Endothelial cell of umbilical vein (primary cell): Measurements from ENCODE around the gene SAP30. TPM values are rescaled to one million over a fixed set of nuclear protein-coding genes. Genes with fewer than 3 reads are reported as not detected.

Experiments
- BruUV-seq: library from RNA; stranded (reverse); fragments of 400-500 nt; replicated peaks from 2 replicates; lab custom pipeline; 2021; lab: Mats Ljungman, UMichigan
- CTCF ChIA-PET: fragments of 300-600, 350-600 bp; sonication (Branson Sonifier 250); formaldehyde crosslinking; loops from one replicate; lab custom pipeline; 2021; ENCODE audit warnings: antibody characterized with exemption, inconsistent platforms; lab: Charles Lee
- POLR2A ChIA-PET: fragments of 300-600, 350-600 bp; sonication (Branson Sonifier 250); formaldehyde crosslinking; loops from one replicate; lab custom pipeline; 2021; ENCODE audit warnings: antibody characterized with exemption, inconsistent platforms; lab: Charles Lee
- DNase-seq: peaks from one replicate; pipeline ENCODE4 v3.0.0-alpha.2; 2011; ENCODE audit warnings: low read depth, low spot score
- FAIRE-seq: peaks from 2 replicates; lab custom pipeline; 2011; peaks lifted over from hg19 to GRCh38; lab: Jason Lieb, UNC
- H2AFZ ChIP-seq: 2 replicates; pipeline ENCODE4 v1.6.0; 2012; ENCODE audit warnings: low read depth, low read length, control low read depth, inconsistent platforms
- H3K27ac ChIP-seq: 2 replicates; pipeline ENCODE4 v1.5.1; 2011; ENCODE audit warnings: low read depth, mild to moderate bottlenecking, control low read depth, low read length, moderate library complexity; ENCODE audit not compliant: insufficient read depth
- H3K27me3 ChIP-seq, 2 experiments: 2 replicates each; pipeline versions ENCODE4 v1.6.0 to v1.6.1; 2011; ENCODE audit warnings: low read length in 2 of 2, mixed read lengths in 1 of 2; ENCODE audit not compliant: control insufficient read depth in 2 of 2, insufficient read depth in 2 of 2
- H3K36me3 ChIP-seq, 2 experiments: 2 replicates in 1 of 2; 3 replicates in 1 of 2; pipeline ENCODE4 v1.5.1; 2011; ENCODE audit warnings: low read length in 2 of 2, mild to moderate bottlenecking in 1 of 2, moderate library complexity in 1 of 2; ENCODE audit not compliant: control insufficient read depth in 2 of 2, insufficient read depth in 2 of 2; ENCODE audit errors: extremely low read depth in 1 of 2
- H3K4me1 ChIP-seq: 3 replicates; pipeline ENCODE4 v1.5.1; 2011; ENCODE audit warnings: mild to moderate bottlenecking, low read length; ENCODE audit not compliant: control insufficient read depth, insufficient read depth; ENCODE audit errors: extremely low read depth
- H3K4me2 ChIP-seq: 2 replicates; pipeline ENCODE4 v1.6.1; 2011; ENCODE audit warnings: low read length, control low read depth, mixed read lengths; ENCODE audit not compliant: insufficient read depth
- H3K4me3 ChIP-seq, 3 experiments: fragments of 200-600 bp in 1 of 3; sonication (generic), shearing (Covaris generic) in 1 of 3; replicated peaks in 1 of 3; 2 replicates each; pipeline ENCODE4 v1.5.1; 2011 to 2016; ENCODE audit warnings: control low read depth in 3 of 3, low read length in 3 of 3, mild to moderate bottlenecking in 2 of 3, inconsistent platforms in 1 of 3, low read depth in 1 of 3, moderate library complexity in 1 of 3; ENCODE audit not compliant: insufficient read depth in 1 of 3
- H3K79me2 ChIP-seq: 2 replicates; pipeline ENCODE4 v1.6.0; 2012; ENCODE audit warnings: low read length, inconsistent platforms; ENCODE audit not compliant: control insufficient read depth, insufficient read depth
- H3K9ac ChIP-seq: replicated peaks from 2 replicates; pipeline ENCODE3; 2011; ENCODE audit warnings: low read length, control low read depth; ENCODE audit not compliant: insufficient read depth; ENCODE audit errors: extremely low read depth
- H3K9me1 ChIP-seq: replicated peaks from 3 replicates; pipeline ENCODE4 v1.6.0; 2011; ENCODE audit warnings: mild to moderate bottlenecking, low read length; ENCODE audit not compliant: control insufficient read depth, insufficient read depth; ENCODE audit errors: extremely low read depth
- H3K9me3 ChIP-seq: replicated peaks from 2 replicates; pipeline ENCODE4 v1.5.1; 2012; ENCODE audit warnings: low read length, inconsistent platforms; ENCODE audit not compliant: control insufficient read depth, insufficient read depth
- H4K20me1 ChIP-seq: replicated peaks from 2 replicates; pipeline ENCODE3; 2011; ENCODE audit warnings: mild to moderate bottlenecking, low read length; ENCODE audit not compliant: control insufficient read depth, insufficient read depth; ENCODE audit errors: extremely low read depth
- EZH2 ChIP-seq: IDR thresholded peaks from 2 replicates; pipeline ENCODE4 v1.6.1; 2012; ENCODE audit warnings: borderline replicate concordance, low read depth, mild to moderate bottlenecking, moderate library complexity, low read length, inconsistent platforms; ENCODE audit not compliant: severe bottlenecking
- FOS ChIP-seq: IDR thresholded peaks from 2 replicates; pipeline ENCODE4 v1.6.1; 2011; ENCODE audit warnings: mild to moderate bottlenecking, low read length, moderate library complexity, borderline replicate concordance; ENCODE audit not compliant: insufficient read depth
- GATA2 ChIP-seq: IDR thresholded peaks from 2 replicates; pipeline ENCODE4 v1.7.0; 2011; ENCODE audit warnings: low read depth, mild to moderate bottlenecking, moderate library complexity, mixed read lengths, low read length; ENCODE audit not compliant: insufficient read length, insufficient read depth
- JUN ChIP-seq: IDR thresholded peaks from 2 replicates; pipeline ENCODE4 v1.6.1; 2011; ENCODE audit warnings: borderline replicate concordance, low read depth; ENCODE audit not compliant: insufficient read length, insufficient read depth
- MYC ChIP-seq: IDR thresholded peaks from one replicate; pipeline ENCODE4 v1.6.1; 2011; ENCODE audit warnings: mild to moderate bottlenecking, low read depth, low read length
- POLR2A ChIP-seq: IDR thresholded peaks from 2 replicates; pipeline ENCODE4 v1.6.1; 2012; ENCODE audit warnings: low read depth, mild to moderate bottlenecking, control low read depth, low read length
- POLR2AphosphoS5 ChIP-seq: IDR thresholded peaks from 2 replicates; pipeline ENCODE4 v1.6.1; 2012; ENCODE audit warnings: low read depth, mild to moderate bottlenecking, control low read depth, low read length, moderate library complexity; ENCODE audit not compliant: insufficient read depth
- dilution Hi-C: fragments of 300-500 bp; cut with MboI; formaldehyde crosslinking; loops from one replicate; pipeline ENCODE4 v1.15.0; 2019; ENCODE audit warnings: low sequenced_read_pairs; ENCODE audit not compliant: extremely low pct_ligation_motif_present
- intact Hi-C: fragments of 100-400 bp; cut with micrococcal nuclease; formaldehyde crosslinking; loops from one replicate; pipeline ENCODE4 v1.10.0; 2022
- polyA plus RNA-seq, 4 experiments: library from polyadenylated mRNA; depleted of rRNA in 3 of 4; stranded (reverse) in 3 of 4; unstranded in 1 of 4; fragments of >200 nt; gene quantifications; 2 replicates each; pipeline versions ENCODE4 v1.2.1 to v1.2.3, GENCODE V29; 2011 to 2012; ENCODE audit warnings: missing spikeins in 1 of 4
- total RNA-seq: library from RNA; stranded (reverse); gene quantifications from 2 replicates; pipeline ENCODE4 v1.2.3, GENCODE V29; 2021
- TF ChIP-seq, protein P1 (sequence below): IDR thresholded peaks from 2 replicates; pipeline ENCODE4 v1.6.1; 2011; ENCODE audit not compliant: insufficient read depth, insufficient read length
- TF ChIP-seq, protein P2 (sequence below), 2 donors: IDR thresholded peaks; 1 replicate in 1 of 2; 2 replicates in 1 of 2; pipeline ENCODE4 v1.5.1; 2011; ENCODE audit warnings: low read length in 2 of 2, mild to moderate bottlenecking in 2 of 2, moderate library complexity in 2 of 2, control low read depth in 1 of 2, inconsistent platforms in 1 of 2, low read depth in 1 of 2; ENCODE audit not compliant: insufficient read depth in 1 of 2; ENCODE audit errors: extremely low read depth in 1 of 2

SAP30 gene
- total and polyA plus RNA-seq, 2 donors (not counting 3 experiments of a cell fraction or from before 2014, with no cell fraction given) = 9.9 to 23.8 TPM

GRCh38 chr4:173379929-173380328 lies 9.2 kb downstream of the SAP30 start:
- peaks cover 0 to 3% of the 10 kb centered on the region in 2 experiments for H3K36me3 ChIP-seq
- no TSS peak for BruUV-seq
- H3K4me1 ChIP-seq = no peaks in the 10 kb centered on the region
- no peak overlapping the region for H2AFZ ChIP-seq
- no peaks in the 10 kb centered on the region for H4K20me1 ChIP-seq
- no peaks in the 10 kb centered on the region for H3K27me3 ChIP-seq
- intact Hi-C loops (no loop called here), dilution Hi-C loops (no loop called here)
- no peaks in the 10 kb centered on the region for H3K9me3 ChIP-seq
- no peak overlapping the region for H3K4me3 ChIP-seq
- no peaks in the 10 kb centered on the region for H3K79me2 ChIP-seq
- no peak for DNase-seq
- no peak overlapping the region for H3K27ac ChIP-seq
- no peak overlapping the region for H3K9ac ChIP-seq
- TF ChIP-seq, protein P1, sequence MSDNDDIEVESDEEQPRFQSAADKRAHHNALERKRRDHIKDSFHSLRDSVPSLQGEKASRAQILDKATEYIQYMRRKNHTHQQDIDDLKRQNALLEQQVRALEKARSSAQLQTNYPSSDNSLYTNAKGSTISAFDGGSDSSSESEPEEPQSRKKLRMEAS = no peak
- TF ChIP-seq, protein P2, sequence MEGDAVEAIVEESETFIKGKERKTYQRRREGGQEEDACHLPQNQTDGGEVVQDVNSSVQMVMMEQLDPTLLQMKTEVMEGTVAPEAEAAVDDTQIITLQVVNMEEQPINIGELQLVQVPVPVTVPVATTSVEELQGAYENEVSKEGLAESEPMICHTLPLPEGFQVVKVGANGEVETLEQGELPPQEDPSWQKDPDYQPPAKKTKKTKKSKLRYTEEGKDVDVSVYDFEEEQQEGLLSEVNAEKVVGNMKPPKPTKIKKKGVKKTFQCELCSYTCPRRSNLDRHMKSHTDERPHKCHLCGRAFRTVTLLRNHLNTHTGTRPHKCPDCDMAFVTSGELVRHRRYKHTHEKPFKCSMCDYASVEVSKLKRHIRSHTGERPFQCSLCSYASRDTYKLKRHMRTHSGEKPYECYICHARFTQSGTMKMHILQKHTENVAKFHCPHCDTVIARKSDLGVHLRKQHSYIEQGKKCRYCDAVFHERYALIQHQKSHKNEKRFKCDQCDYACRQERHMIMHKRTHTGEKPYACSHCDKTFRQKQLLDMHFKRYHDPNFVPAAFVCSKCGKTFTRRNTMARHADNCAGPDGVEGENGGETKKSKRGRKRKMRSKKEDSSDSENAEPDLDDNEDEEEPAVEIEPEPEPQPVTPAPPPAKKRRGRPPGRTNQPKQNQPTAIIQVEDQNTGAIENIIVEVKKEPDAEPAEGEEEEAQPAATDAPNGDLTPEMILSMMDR (IDR thresholded peaks at IDR 0.05; ENCODE audit: extremely low read depth in 1 of 2, insufficient read depth in 1 of 2, low read depth in 1 of 2, low read length in 2 of 2) = no peak
- TF ChIP-seq FOS (no peak), JUN (no peak), EZH2 (no peak), POLR2A (no peak), GATA2 (no peak), POLR2AphosphoS5 (no peak), MYC (no peak)
- no peak for FAIRE-seq
- POLR2A ChIA-PET = no interaction called here
- CTCF ChIA-PET = no interaction called here
- no peak overlapping the region for H3K4me2 ChIP-seq
- no peaks in the 10 kb centered on the region for H3K9me1 ChIP-seq
